NOMO-1 treated with dmso at 0.1 percent for 144 hours (cell line): Measurements from ENCODE around the gene TSHZ3.

Experiments
- DNase-seq: peaks from one replicate; lab custom pipeline; 2025; ENCODE audit not compliant: unreplicated experiment; lab: John Stamatoyannopoulos, UW

Gene TSHZ3

DNA sequence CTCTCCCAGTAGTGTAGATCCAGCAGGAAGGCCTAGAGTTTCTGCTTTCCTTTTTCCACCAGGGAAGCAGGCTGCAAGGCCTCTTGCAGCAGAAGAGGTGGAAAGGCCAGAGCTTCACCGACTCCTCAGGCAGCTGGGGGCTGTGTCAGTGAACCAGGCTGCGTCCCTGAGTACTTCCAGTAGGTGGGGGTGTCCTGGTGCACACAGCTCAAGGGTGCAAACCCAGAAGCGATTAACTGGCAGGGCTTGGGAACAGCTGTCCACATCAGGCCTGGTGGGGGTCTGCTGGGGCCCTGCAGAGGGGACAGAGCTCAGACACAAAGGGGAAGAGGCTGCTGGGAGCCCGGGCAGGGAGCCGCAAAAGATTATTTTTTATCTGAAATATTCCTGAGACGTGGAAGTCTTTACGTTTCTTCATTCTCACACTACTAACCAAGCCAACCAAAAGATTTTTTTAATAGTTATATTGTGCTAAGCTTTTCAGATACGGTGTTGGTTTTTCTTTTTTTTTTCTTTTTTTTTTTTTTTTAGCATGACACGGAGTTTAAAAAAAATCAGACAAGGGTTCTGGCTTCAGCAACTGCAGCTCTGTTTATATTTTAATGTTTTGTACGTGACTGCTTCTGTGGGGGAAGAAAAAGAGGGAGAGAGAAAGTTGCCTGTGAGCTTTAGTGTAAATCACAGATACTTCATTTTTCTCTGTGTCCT is 11.0 kb downstream of the TSHZ3 start:
- no peak for DNase-seq

DNA sequence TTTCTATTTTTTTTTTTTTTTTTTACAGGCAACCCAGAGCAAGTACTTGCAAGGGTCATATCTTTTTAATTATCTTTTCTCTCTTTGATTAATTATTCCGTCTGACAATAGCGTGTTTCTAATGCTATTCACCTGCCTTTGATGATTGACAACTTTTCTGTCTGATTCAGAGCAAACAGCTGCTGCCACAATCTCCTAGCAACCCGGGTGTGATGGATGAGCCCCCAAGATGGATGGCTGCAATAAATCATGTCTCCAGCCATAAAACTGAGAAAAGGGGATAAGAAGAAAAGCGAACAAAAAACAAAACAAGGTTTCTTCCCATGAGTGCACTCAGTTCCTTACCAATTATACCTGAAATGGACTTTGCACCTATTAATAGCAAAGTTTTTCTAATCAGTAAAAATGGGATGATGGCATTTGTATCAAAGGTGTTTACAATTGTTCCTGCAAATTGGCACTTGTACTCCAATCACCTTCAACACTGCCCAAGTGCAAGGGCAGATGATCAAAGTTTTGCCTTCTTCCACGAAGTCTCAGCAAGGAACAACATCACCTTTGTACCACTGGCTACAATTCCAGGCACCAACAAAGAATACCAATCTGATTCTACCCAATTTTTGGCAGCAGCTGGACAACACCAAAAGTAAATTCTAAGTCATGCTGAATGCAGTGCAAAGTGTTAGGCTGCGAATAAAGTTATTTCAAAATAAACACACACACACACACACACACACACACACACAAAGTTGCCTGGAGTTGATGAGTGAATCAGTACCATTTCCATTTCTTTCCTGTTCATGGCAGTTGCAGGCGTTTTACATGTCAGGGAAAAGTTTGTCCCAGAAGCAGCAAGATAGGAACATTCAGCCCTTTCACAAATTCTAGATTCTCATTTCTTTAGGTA is 12.0 kb downstream of the TSHZ3 start:
- DNase-seq, result no peak

DNA sequence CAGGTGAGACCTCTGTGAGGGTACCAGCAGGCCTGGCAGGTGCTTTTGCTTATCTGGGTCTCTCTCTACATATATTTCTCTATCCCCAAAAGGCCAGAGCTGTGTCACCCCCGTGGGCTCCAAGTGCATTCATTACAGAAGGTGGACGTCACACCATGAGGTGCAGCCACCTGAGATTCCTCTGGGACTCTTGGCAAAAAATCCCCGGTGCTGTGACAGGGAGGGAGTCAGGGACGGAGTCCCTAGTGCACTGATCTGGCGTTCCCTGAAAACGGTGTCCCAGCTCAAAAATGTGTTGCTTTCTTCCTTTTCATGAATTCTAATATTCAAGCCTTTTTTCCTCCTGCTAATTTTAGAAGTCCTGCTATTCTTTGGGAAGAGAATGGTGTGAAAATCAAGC is 13.5 kb downstream of the TSHZ3 start:
- DNase-seq, result no peak

DNA sequence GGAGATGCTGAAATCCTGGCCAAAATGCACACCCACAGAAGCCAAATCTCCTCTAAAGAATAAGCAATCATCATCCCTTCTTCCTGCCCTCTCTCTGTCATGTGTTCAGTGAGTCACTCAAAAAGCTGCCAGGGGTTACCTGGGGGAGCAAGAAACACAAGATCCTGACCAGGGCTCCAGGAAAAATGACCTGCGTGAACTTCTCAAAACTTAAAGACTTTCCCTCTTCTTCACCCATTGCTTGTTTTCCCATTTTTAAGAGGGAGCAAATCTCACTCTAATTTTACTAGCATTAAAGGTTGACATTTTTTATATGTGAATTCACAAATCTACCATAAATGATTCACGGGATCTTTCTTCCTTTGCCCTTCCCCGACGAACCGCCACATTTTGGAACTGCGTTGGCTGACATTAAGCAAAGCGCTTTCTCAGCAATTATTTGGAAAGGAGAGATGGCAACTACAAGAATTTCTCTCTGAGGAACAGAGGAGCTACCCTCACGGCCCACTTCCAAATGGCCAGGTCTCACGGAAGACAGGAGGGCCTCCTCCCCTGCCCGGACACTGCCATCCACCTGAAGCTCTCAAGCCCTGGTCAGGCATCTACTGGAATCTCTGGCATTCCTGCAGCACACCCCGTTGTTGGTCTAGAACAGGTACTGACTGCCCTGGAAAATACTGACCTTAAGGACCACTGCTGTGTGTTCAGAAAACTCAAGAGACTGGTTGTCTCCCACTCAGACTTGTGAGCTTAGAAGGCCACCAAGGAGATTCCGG is 14.2 kb downstream of the TSHZ3 start:
- no peak for DNase-seq

DNA sequence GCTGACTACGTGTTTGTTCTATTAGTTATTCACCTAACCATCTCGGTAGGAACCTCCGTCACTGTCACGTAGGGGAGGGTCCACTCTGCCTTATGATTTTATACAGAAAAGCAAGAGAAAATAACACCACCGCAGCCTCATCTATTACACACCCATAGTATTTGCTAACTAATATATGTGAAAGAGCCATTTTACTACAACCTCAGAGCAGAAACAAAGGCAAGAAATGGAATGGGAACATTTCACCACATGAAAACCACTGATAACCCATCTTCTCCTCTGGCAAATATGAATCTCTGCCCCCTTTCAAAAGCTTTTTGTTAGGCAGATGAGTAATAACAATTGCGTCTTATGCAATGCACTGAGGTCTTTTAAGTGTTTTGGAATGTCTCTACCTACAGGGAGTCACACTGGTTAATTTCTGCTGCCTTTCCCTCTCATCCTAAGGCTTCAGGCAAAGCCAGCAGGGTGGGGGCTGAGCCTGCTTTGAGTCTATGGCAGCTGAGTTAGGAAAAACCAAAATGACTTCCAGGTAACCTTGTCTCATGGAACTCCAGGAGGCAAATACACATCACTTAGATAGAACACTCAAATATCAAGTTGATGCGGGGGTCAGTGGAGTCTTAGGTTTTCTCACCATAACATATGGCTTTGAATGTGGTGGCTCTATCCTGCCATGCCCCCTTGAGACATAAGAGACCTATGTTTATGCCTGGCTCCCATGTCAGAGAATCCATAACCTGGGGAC is 15.0 kb downstream of the TSHZ3 start:
- DNase-seq, result no peak

DNA sequence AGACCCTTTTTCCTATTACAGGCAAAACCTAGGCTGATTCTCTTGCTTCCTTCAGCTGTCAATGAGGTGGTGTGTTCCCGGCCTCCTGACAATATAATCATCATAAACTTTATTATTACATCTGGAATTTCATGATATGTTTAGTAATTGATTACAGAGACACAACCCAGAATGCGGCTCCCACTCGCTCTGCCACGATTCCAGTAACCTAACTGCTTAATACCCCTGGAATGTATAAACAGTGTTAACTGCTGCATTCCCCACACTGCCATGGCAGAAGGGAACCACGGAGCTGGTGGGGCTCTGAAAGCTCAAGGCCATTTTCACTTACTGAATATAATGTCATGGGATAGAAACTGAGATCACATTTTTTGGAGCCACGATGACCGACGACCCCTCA is 17.1 kb downstream of the TSHZ3 start:
- DNase-seq, result no peak

DNA sequence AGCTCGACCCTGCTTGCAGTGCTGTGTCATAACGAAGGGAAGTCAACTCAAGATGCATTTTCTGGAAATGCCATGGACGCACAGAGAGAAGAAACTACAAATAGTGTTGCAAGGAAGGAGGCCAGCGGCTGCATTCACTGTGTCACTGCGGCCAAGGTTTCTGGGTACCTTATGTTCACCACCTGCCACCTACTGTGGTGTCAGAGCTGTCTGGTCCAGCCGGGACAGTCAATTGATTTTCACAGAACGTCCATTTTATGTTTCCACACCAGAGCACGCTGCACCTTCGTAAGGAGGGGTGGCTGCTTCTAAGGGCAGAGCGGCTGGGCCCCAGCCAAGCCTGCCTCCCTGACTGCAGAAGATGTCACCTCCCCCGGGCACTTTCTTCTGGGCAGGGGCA is 17.7 kb downstream of the TSHZ3 start:
- DNase-seq, result no peak

DNA sequence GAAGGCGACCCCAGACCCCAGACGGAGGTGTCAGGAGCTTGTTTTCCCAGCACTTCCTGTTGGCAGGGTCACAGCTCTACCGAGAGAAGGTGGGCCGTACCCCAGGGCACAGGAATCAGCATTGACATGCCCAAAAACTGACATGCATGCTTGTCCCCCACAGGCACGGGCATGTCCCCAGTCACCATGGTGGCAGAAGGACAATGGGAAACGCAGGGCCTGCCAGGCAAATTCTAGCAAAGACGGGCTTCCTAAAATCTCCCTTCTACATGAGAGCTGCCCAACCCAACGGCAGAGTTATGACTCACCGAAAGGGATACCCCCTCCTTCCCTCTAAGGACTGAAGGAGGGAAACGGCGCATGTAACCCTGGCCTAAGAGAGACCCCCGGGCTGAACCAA is 18.5 kb downstream of the TSHZ3 start:
- no peak for DNase-seq

DNA sequence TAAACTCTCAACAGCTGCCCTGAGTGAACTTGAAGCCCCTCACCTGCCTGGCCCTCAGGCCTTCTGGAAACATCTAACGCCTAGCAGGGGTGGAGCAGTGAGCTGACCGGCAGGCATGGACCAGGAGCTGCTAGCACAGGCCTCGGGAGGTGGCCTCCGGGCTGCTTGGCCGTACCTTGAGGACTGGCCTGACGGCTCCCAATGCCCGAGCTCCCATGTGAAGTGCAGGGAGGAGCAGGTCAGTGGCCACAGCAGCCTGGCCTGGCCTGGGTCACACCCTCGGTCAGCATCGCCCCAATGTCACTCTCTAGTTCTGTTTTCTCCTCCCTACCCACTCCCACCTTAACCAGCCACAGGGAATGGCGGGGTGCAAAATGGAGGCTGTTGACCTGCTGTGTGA is 19.0 kb downstream of the TSHZ3 start:
- DNase-seq, result no peak

DNA sequence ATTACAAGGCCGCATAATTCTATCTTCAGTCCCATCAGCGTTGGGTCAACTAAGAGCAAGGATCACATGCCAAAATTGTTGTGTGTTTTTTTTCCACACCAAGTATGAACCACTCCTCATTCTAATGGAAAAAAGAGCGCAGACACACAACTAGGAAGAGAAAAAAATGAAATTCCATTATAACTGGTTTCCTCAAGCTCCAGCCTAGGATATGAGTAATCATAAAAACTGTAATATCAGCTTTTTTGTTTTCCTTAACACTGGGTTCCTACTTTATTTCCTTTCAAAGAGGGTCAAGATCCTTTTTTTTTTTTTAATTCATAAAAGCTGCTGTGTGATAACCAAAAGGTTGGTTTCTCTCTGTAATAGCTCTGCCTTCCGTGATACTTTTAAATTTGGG is 19.4 kb downstream of the TSHZ3 start:
- no peak for DNase-seq

DNA sequence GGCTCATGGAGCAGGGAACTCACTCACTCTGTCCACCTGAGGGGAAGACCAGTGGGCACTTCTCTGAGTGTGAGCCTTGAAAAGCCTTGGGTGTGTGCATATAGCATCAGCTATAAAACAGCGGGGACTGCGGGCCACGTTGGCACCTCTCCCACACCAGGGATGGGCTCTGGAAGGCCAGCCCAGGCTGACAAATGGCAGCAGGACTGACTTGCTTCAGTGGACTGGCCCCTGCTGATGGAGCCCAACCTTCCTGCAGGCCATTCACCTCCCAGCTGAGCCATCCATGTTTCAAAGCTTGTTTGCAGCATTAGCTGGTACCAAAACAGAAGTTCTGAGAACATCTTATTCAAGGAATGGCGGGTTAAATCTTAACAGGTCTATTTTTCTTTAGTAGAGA is 21.0 kb downstream of the TSHZ3 start:
- DNase-seq, result no peak

DNA sequence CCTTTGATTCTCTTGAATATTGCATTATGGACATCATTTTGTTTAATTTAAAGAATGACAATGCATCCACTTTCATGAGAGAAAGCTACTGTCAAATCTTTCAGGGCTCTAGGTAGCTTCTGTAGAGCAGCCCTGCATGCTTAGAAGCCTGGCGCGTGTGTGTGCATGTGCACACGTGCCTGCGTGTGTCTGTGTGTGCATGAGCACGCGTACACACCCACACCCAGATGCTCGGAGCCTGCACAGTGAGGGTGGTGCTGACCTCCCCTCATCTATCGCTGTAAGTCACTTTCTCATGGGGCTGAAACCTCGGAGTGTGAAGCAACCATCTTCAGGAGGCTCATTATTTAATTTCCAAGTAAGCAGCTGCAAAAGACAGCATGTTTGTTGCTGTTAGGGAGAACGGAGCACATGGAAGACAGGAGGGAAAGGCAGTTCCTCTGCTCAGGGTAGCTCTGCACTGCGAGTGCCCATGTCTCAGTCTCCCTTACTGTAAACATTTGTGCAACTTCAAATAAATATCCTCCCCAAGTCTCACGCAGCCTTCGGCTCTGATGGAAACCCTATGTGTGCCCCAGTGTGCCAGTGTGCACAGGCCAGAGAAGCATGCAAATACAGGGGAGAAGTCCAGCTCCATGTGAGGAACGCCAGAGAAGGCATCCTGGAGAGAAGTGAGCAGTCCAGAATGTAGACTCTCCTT is 22.8 kb downstream of the TSHZ3 start:
- DNase-seq, result no peak

DNA sequence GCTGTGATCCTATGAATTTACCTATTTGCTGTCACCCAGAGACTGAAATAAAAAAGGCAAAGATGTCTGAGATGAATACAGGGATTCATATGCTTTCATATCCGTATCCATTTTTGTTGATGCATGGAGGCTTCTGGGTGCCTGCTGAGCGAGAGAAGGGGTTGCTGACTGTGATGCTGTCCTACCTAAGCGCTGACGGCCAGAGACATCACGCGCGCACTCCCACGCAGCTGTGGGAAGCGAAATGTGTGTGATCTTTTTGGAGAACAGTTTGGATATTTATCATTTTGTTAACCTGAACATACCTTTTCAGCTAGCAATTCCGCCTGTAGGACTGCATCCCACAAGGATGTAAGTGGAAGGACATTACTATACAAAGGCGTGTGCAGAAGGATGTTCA is 23.9 kb downstream of the TSHZ3 start:
- no peak for DNase-seq

DNA sequence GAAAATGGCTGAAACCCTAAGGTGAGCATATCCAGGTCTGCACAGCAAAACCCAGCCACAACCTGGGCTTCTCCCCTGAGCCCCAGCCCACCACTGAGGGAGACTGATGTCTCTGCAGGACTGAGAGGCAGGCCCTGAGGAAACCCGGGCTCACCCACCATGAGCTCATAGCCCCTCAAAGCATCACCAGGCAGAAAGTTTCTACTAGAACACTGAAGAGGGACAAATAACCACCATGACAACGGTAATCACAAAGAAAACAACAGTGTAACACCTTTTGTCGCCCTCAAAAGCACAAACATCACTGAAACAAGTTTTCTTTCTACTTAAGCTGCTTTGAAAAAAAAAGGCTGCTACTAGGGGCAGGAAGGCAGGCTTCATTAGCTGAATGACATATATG is 29.8 kb downstream of the TSHZ3 start:
- no peak for DNase-seq

DNA sequence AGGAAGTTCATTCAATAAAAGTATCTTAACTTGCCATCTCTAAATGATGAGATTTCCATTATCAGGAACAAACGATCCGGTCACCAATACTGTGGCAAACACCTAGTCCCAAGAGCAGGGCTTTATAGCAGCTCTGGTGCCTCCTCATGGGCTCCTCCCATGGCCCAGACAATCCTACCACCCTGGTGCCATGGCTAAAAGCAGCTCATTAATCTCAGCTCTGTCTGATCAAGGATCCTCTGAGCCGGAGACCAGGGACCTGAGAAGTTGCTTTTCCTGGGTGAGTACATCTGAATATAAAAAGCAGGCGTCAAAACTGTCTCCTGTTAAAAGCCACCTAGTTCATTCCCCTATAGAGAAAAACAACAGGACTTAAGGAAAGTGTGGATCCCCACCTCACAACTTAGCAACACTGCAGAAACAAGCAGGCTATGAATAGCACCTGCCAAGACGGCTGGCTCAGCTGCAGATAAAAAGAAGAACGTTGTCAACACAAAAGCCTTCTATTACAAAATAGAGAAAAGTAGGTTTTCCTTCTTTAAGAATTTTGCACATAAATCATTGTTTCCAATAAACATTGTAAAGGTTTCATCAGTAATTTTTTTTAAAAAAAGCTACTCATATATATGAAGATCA is 30.3 kb downstream of the TSHZ3 start:
- no peak for DNase-seq

DNA sequence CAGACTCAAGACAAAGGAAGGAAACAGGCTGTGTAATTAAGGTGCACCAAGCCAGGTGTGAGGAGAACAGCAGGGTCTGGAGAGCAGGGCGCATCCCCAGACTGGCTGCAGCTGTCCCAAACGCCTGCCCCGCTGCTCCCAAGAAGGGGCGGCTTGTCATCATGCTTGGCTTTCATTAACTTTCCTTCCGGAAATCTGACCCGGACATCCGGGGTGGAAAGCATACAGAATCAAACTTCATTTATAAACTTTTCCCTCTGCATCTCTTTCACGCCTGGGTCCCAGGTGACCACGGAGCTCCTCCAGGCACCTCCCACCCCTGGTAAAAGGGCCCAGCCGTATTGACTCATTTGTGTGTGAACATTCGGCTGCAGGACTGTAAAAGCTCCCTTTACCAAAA is 31.7 kb downstream of the TSHZ3 start:
- DNase-seq, result no peak

DNA sequence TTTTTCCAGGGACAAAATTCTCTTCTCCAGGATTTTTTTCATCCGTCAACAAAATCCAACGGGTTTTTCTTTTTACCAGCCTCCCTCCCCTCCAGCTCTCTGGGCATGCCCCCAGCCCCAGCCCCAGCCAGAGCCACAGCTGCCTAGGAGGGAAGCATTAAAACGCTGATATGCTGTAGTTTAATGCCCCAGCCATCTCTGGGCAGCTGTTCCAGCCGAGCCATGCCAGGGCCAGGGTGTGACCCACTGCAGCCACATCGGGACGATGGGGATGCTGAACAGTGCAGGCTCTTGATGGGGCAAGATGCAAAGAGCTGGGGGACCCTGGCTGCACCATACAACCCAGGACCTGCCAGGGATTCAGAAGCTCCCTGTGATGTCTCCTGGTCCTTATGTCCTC is 32.1 kb downstream of the TSHZ3 start:
- DNase-seq, result no peak

DNA sequence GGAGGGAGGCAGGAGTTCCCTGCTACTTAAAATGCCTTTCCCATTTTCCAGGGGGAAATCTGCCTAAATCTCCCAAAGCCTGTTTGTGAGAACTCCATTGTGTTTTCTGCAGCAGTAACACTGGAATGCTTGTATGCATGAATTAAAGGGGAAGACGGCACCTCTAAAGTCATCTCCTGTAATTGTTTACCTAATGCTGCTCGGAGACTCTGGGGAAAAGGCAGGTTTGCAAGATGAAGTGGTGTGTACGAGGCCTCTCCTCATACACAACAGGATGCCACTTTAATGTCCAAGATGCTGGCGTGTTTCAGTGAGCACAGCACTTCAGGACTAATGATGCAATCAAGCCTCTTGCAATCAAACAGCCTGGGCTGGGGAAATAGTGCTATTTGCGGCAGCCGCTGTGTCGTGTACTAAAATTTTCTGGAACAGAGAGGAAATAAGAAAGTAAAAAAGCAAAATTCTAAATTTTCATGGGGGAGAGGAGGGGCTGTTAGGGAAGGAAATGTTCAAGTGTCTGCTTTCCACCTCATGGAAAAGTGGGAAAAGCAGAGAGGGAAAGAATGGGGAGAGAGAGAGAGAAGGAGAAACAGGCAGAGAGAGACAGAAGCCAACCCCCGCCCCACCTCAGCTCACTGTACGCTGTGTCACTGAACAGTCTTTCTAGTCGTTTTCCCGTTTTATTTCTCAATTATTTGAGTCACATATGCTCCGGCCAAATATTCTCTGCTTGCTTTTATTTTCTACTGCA is 32.9 kb downstream of the TSHZ3 start:
- peak; percentile 81 for DNase-seq

DNA sequence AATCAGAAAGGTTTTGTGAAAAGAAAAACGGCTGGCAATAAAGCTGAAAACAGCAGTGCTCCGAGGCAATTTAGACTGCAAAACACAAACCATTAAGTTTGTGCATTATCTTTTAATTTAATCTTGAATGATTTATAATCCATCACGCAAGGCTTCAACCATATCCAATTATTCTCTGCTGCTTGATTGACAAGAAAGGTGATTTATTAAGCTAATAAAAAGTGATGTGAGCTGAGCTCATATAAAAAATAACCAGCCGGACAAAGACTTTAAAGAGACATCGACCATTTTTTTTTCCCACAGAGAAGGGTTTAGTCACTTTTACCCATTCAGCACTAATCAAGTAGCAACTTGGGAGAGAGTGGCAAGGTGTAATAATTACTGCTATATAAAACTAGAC is 33.6 kb downstream of the TSHZ3 start:
- DNase-seq, result no peak
